Suprapubic skin (tissue), 4 donors: ENCODE results near the gene PGPEP1. TPM values are rescaled to one million over a fixed set of nuclear protein-coding genes. Genes with fewer than 3 reads are reported as not detected.

Experiments used
- DNase-seq, 2 donors: peaks; one replicate each; pipeline ENCODE4 v3.0.0-alpha.2; 2019; ENCODE audit warnings: low spot score in 2 of 2
- H3K27ac ChIP-seq: fragments of 200-600 bp; sonication (generic); one replicate; pipeline ENCODE4 v1.5.1; 2019
- H3K27me3 ChIP-seq: fragments of 200-600 bp; sonication (generic); one replicate; pipeline ENCODE4 v1.5.1; 2019
- H3K36me3 ChIP-seq: fragments of 200-600 bp; sonication (generic); one replicate; pipeline ENCODE4 v1.5.1; 2019
- H3K4me1 ChIP-seq: fragments of 200-600 bp; sonication (generic); one replicate; pipeline ENCODE4 v1.5.1; 2019
- H3K4me3 ChIP-seq: fragments of 200-600 bp; sonication (generic); one replicate; pipeline ENCODE4 v1.5.1; 2019; ENCODE audit warnings: mild to moderate bottlenecking
- H3K9me3 ChIP-seq: fragments of 200-600 bp; sonication (generic); one replicate; pipeline ENCODE4 v1.5.1; 2019
- EP300 ChIP-seq: sonication (generic); formaldehyde crosslinking; IDR thresholded peaks from one replicate; pipeline ENCODE4 v1.6.1; 2017; ENCODE audit warnings: antibody characterized with exemption
- POLR2A ChIP-seq, 2 donors: fragments of 450-650 bp; IDR thresholded peaks; one replicate each; pipeline ENCODE4 v1.6.1; 2017; ENCODE audit warnings: antibody characterized with exemption in 2 of 2, mild to moderate bottlenecking in 2 of 2, moderate library complexity in 2 of 2
- POLR2AphosphoS5 ChIP-seq, 3 donors: sonication (generic); formaldehyde crosslinking; IDR thresholded peaks; one replicate each; pipeline ENCODE4 v1.6.1; 2017; ENCODE audit warnings: antibody characterized with exemption in 3 of 3
- WGBS: methylation state at CpG from one replicate; pipeline ENCODE4 v1.1.5; 2018; 5-methylcytosine and 5-hydroxymethylcytosine counted together
- total RNA-seq, 4 donors: library from RNA; depleted of rRNA; stranded (reverse); fragments of >200 nt; gene quantifications; one replicate each; pipeline ENCODE4 v1.1.0, GENCODE V29; 2016
- TF ChIP-seq, protein P1 (sequence below), 2 donors: fragments of 200-600 bp in 1 of 2; fragments of 450-650 bp in 1 of 2; sonication (generic) in 1 of 2; IDR thresholded peaks; one replicate each; pipeline ENCODE4 v1.5.1; 2016 to 2019; ENCODE audit warnings: antibody characterized with exemption in 2 of 2, mild to moderate bottlenecking in 1 of 2, moderate library complexity in 1 of 2

Gene PGPEP1
- total RNA-seq, 4 donors from 2014 or later: 4.6 to 8.0 (median 7.6) TPM

DNA sequence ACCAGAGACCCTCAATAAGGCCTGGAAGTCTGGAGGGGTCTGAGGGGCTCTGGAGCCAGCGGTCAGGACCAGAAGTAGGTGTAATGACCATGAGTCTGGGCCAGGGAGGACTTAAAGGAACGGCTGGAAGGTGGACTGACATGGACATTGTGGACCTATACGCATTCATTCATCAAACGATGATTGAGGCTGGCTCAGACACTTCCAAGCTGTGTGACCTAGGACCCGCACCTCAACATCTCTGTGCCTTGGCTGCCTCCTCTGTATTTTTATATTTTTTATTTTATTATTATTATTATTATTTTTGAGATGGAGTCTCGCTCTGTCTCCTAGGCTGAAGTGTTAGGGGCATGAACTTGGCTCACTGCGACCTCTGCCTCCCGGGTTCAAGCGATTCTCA is 66.4 kb downstream of the PGPEP1 start:
- no peak for DNase-seq
- WGBS: 91% methylated on average over 9 of the region's 9 CpGs
- no peak overlapping the region for H3K27ac ChIP-seq
- peaks cover 9% of the 10 kb centered on the region for H3K4me1 ChIP-seq
- H3K4me3 ChIP-seq: no peak overlapping the region
- no peaks in the 10 kb centered on the region for H3K36me3 ChIP-seq
- no peaks in the 10 kb centered on the region for H3K27me3 ChIP-seq
- H3K9me3 ChIP-seq: no peaks in the 10 kb centered on the region
- TF ChIP-seq, protein P1, sequence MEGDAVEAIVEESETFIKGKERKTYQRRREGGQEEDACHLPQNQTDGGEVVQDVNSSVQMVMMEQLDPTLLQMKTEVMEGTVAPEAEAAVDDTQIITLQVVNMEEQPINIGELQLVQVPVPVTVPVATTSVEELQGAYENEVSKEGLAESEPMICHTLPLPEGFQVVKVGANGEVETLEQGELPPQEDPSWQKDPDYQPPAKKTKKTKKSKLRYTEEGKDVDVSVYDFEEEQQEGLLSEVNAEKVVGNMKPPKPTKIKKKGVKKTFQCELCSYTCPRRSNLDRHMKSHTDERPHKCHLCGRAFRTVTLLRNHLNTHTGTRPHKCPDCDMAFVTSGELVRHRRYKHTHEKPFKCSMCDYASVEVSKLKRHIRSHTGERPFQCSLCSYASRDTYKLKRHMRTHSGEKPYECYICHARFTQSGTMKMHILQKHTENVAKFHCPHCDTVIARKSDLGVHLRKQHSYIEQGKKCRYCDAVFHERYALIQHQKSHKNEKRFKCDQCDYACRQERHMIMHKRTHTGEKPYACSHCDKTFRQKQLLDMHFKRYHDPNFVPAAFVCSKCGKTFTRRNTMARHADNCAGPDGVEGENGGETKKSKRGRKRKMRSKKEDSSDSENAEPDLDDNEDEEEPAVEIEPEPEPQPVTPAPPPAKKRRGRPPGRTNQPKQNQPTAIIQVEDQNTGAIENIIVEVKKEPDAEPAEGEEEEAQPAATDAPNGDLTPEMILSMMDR (IDR thresholded peaks at IDR 0.05): no peak
- TF ChIP-seq POLR2AphosphoS5 (IDR thresholded peaks at IDR 0.05) (no peak), EP300 (no peak), POLR2A (IDR thresholded peaks at IDR 0.05) (no peak)

DNA sequence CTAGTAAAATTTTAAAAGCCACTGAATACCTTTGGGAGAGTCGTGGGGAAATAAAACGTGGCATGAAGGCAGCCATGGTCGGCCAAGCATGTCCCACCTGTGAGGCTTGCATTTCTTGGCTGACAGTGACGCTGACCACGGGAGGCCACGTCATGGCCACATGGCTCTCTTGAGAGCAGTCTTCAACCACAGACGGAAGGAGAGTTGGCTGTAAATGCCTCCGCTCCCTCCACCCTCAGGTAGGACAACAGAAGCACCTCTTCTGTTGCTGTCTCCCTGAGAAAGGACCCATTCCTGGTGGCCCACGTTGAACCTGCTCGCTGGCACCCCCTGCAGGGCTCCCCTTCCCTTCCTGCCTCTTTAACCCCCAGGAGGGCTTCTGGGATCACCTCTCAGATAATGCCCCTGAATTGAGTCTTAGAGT is 67.7 kb downstream of the PGPEP1 start:
- WGBS: 44% methylated on average over 4 of the region's 10 CpGs
- no peaks in the 10 kb centered on the region for H3K27me3 ChIP-seq
- no peak overlapping the region for H3K27ac ChIP-seq
- TF ChIP-seq, protein P1 (IDR thresholded peaks at IDR 0.05): peak in 1 of 2 donors; percentile 6
- no peak for TF ChIP-seq POLR2A (IDR thresholded peaks at IDR 0.05)
- TF ChIP-seq POLR2AphosphoS5 (IDR thresholded peaks at IDR 0.05): no peak
- DNase-seq: no peak
- no peaks in the 10 kb centered on the region for H3K9me3 ChIP-seq
- no peak overlapping the region for H3K4me3 ChIP-seq
- H3K4me1 ChIP-seq: peaks cover 2% of the 10 kb centered on the region
- no peaks in the 10 kb centered on the region for H3K36me3 ChIP-seq

DNA sequence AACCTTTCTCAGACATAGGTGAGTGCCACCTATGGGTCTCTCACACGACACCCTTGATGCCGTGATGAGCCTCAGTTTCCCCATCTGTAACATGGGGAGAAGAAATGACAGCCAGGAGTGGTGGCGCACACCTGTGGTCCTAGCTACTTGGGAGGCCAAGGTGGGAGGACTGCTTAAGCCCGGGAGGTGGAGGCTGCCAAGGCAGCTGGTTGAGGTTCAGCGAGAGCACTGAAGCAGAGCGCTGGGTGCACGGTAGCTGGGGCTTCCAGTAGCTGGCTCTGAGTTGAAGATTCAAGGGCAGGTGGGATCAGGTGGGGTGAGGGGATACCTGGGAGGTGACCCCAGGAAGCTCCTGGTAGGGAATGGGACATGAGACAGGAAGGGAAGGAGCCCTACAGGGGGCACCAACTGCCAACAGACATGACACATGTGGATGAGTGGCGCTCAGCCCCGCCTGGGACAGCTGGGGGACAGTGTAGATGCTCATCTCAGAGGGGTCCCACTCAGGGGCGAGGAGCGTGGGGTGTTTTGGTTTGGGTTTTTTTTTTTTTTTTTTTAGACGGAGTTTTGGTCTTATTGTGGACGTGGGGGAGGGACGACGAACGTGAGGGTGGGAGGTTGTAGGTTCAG is 72.3 kb downstream of the PGPEP1 start:
- 72% methylated on average over 15 of the region's 16 CpGs for WGBS
- H3K9me3 ChIP-seq: no peaks in the 10 kb centered on the region
- TF ChIP-seq EP300 (no peak), POLR2AphosphoS5 (IDR thresholded peaks at IDR 0.05) (no peak), POLR2A (IDR thresholded peaks at IDR 0.05) (no peak)
- TF ChIP-seq, protein P1 (IDR thresholded peaks at IDR 0.05): no peak
- no peaks in the 10 kb centered on the region for H3K36me3 ChIP-seq
- DNase-seq: peak in 1 of 2 donors; percentile 79
- H3K4me1 ChIP-seq: peaks cover 38% of the 10 kb centered on the region
- no peak overlapping the region for H3K4me3 ChIP-seq
- no peaks in the 10 kb centered on the region for H3K27me3 ChIP-seq
- no peak overlapping the region for H3K27ac ChIP-seq

DNA sequence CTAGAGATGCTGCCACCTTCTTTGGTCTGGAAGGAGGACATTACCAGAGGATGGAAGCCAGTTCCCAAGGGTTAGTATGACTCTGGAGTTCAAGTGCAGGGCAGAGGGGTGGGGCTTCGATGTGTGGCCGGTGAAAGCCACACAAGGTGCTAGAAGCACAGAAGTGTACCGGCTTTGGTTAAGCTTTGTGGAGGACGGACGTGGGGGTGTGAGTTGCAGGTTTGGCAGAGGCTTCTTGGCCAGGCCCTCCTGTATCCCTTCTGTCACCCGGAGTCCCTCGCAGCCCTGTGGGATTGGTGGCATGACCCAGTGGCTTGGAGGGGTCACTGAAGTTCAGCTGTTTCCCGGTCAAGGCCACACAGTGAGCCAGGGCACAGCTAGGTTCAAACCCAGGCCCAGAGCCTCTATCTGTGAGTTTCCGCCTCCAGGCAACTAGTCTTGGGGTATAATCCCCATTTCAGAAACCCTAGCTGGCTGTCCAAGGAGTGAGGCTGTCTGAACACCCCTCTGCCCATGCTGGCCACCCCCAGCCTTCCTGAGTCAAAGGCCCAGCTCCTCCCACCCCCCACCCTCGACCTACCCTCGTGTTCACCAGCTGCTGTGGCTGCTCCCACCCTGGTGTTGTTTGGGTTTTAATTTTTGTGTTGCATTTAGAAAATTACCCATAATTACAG is 74.2 kb downstream of the PGPEP1 start:
- WGBS: 10% methylated on average over 7 of the region's 11 CpGs
- DNase-seq: no peak
- H3K27me3 ChIP-seq: no peaks in the 10 kb centered on the region
- no peaks in the 10 kb centered on the region for H3K9me3 ChIP-seq
- TF ChIP-seq POLR2AphosphoS5 (IDR thresholded peaks at IDR 0.05): no peak
- peaks cover 55% of the 10 kb centered on the region for H3K4me1 ChIP-seq
- peak overlapping the region; percentile 6 for H3K4me3 ChIP-seq
- no peaks in the 10 kb centered on the region for H3K36me3 ChIP-seq
- H3K27ac ChIP-seq: peak overlapping the region; percentile 81

DNA sequence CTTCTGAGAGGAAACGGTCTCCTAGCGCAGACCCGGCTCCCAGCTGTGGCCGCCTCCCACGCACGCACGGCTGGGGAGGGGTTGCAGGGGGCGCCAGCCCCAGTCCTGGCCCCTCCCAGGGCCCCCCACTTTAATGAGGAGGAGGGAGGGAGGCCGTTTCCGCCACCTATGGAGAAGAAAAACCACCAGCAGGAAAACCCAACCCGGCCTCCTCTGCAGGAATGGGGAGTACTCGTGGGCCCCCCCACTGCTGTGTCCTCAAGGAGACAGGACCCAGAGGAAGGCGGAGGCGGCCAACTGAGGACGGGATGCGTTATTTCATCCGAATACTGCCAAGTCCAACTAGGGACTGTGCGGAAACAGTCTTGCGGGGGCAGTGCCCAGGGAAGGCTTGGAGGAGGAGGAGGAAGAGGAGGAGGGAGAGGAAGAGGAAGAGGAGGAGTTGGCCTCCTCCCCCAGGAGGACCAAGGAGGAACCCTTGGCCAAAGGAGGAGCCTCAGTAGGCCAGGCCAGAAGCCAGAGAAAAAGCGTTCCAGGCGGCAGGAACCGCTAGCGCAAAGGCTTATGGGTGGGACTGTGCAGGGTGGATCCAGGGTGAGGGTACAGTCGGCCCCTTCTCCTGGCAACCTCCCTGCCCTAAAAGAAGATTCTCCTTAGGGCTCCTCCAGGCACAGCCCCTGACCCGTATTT is 74.9 kb downstream of the PGPEP1 start:
- H3K4me1 ChIP-seq: peaks cover 59% of the 10 kb centered on the region
- H3K27ac ChIP-seq: peak overlapping the region; percentile 81
- 10% methylated on average over 25 of the region's 25 CpGs for WGBS
- peak; percentile 89 to 90 for DNase-seq
- H3K4me3 ChIP-seq: peak overlapping the region; percentile 6
- H3K36me3 ChIP-seq: no peaks in the 10 kb centered on the region
- no peaks in the 10 kb centered on the region for H3K27me3 ChIP-seq
- TF ChIP-seq POLR2AphosphoS5 (IDR thresholded peaks at IDR 0.05) (peak in 1 of 3 donors; percentile 14), POLR2A (IDR thresholded peaks at IDR 0.05) (no peak)
- no peaks in the 10 kb centered on the region for H3K9me3 ChIP-seq

DNA sequence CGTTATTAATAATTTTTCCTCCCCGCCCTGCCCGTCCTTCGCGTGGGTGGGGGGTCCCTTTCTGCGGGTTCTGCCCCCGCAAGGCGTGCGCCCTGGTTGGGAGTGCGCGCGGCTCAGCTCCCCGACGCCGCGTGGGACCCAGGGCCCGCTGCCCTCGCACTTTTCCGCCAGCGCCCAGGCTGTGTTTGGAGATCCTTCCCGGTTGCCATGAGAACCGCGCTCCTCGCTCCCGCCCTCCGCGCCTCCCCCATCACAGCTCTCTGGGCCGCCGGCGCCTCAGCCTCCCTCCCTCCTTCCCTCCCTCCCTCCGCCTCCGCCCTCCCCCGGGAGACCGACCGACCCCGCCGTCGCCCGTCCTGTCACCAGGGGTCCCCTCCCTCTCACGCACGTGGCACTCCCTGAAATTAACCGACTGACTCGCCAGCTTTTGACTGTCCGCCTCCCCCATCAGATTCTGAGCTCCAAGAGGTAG is 76.4 kb downstream of the PGPEP1 start:
- no peaks in the 10 kb centered on the region for H3K27me3 ChIP-seq
- TF ChIP-seq POLR2AphosphoS5 (IDR thresholded peaks at IDR 0.05) (no peak), POLR2A (IDR thresholded peaks at IDR 0.05) (peak in 1 of 2 donors; percentile 15), EP300 (no peak)
- TF ChIP-seq, protein P1 (IDR thresholded peaks at IDR 0.05): no peak
- peak overlapping the region; percentile 68 for H3K4me3 ChIP-seq
- peak overlapping the region; percentile 81 for H3K27ac ChIP-seq
- 2% methylated on average over 44 of the region's 44 CpGs for WGBS
- H3K4me1 ChIP-seq: peaks cover 74% of the 10 kb centered on the region
- H3K9me3 ChIP-seq: no peaks in the 10 kb centered on the region
- H3K36me3 ChIP-seq: no peaks in the 10 kb centered on the region
- peak; percentile 95 to 97 for DNase-seq
